WERI-Rb-1 (cell line): Measurements from ENCODE around the gene RBM5.

Experiments
- DNase-seq: peaks from one replicate; pipeline ENCODE4 v3.0.0-alpha.2; 2020
- H3K27ac ChIP-seq: fragments of 250-450 bp; sonication (Bioruptor Pico); 2 replicates; pipeline ENCODE4 v1.5.1; 2020; ENCODE audit warnings: mild to moderate bottlenecking, moderate library complexity
- H3K27me3 ChIP-seq: fragments of 250-450 bp; sonication (Bioruptor Pico); 2 replicates; pipeline ENCODE4 v1.5.1; 2021; ENCODE audit warnings: mild to moderate bottlenecking, low read depth, moderate library complexity; ENCODE audit not compliant: insufficient read depth, severe bottlenecking
- H3K36me3 ChIP-seq: fragments of 250-450 bp; sonication (Bioruptor Pico); 2 replicates; pipeline ENCODE4 v1.5.1; 2020; ENCODE audit warnings: mild to moderate bottlenecking, moderate library complexity
- H3K4me3 ChIP-seq: 2 replicates; pipeline ENCODE4 v1.5.1; 2011; ENCODE audit warnings: low read depth, mild to moderate bottlenecking, control low read depth, low read length
- H3K9me3 ChIP-seq: fragments of 250-450 bp; sonication (Bioruptor Pico); 2 replicates; pipeline ENCODE4 v1.5.1; 2021; ENCODE audit warnings: mild to moderate bottlenecking, moderate library complexity; ENCODE audit not compliant: severe bottlenecking
- CTCF ChIP-seq: IDR thresholded peaks from 2 replicates; pipeline ENCODE4 v1.5.1; 2011; ENCODE audit warnings: low read depth, mild to moderate bottlenecking, control low read depth, inconsistent platforms, low read length

RBM5 gene

DNA sequence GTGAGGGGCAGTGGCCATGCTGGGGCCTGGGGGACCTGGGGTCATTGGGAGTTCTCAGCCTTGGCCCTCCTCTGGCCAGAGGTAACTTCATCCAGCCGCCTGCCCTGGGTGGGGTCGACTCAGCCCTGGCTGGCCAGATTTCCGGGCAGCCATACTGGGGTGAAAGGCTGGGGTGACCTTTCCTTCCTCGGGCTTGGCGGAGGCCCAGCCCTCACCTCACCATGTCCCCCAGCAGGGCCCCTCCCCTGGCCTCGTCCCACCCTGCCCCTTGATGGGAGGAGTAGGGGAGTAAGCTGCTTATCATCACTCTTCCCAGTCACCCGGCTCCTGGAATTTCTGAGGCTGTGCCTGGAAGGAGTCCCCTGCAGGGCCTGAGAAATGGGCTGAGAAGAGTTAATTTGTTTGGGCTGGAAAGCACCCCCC, 71.9 kb downstream of the RBM5 start:
- no peak for TF ChIP-seq CTCF

DNA sequence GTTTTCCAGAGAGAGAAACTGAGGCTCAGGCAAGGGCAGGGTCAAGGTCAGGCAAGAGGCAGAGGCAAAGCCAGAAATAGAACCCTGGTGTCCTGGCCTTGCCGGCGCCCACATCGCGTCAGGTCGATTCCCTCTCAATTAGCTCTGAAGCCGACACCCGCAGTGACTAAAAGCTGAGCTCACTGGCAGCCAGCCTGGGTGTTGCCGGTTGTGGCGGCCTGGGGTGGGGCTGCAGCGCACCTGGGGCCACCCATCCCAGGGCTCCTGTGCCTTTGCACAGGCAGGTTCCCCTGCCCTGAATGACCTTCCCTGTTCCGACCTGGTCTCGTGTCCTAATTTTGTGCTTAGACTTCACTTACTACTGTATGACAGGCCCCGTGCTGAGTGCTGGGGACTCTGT, 72.6 kb downstream of the RBM5 start:
- H3K4me3 ChIP-seq: no peak overlapping the region
- DNase-seq: no peak
- no peaks in the 10 kb centered on the region for H3K27me3 ChIP-seq
- H3K36me3 ChIP-seq: peaks cover 96% of the 10 kb centered on the region
- no peak for TF ChIP-seq CTCF
- no peaks in the 10 kb centered on the region for H3K9me3 ChIP-seq
- peak overlapping the region; percentile 2; the same call in 1 of the 2 replicates for H3K27ac ChIP-seq

More for the DNA sequence above, 71.9 kb downstream of the RBM5 start:
- H3K9me3 ChIP-seq: no peaks in the 10 kb centered on the region
- H3K27me3 ChIP-seq: no peaks in the 10 kb centered on the region
- DNase-seq: peak; percentile 81
- H3K36me3 ChIP-seq: peaks cover 89% of the 10 kb centered on the region
- H3K4me3 ChIP-seq: no peak overlapping the region
- H3K27ac ChIP-seq: peak overlapping the region; percentile 32; the same call in 1 of the 2 replicates

DNA sequence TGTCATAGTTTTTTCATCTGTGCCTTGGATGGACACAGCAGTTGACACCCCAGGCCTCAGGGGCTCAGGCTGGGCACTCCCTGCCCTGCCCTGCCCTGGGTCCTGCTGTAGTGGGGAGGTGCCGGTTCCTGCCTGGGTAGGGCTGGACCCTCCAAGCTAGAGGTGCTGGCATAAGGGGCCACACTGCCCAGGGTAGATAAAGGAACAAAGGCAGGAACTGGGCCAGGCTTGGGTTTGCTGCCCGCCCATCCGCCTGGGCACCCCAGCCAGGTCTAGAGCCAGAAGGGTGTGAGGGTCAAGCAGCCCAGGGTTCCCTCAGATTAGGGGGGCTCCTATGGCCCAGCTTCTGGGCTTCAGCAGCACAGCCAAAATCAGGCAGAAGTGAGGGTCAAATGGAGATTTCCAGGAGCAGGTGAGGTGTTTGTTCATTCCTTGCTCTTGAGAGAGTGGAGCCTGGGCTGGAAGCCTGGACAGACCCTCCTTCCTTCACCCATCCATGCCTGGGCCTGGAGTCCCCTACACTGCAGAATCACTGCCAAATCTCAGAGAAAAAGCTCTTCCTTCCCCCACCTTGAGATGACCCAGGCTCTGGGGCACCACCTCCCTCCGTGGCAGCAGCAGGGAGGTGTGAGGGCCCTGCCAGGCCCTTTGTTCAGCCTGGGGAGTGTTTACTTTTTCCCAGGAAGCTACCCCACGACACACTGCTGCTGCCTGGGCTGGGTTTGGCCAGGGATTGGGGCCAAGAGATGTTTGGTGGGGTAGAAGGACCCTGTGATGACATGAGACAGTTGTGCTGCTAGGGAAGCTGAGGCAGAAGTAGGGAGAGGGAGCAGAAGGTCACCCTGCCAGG, 73.5 kb downstream of the RBM5 start:
- Histone ChIP-seq H3K4me3 (no peak overlapping the region), H3K27me3 (no peaks in the 10 kb centered on the region), H3K9me3 (no peaks in the 10 kb centered on the region), H3K36me3 (peaks cover 99% of the 10 kb centered on the region), H3K27ac (no peak overlapping the region)
- TF ChIP-seq CTCF: no peak
- DNase-seq: no peak

- Histone ChIP-seq H3K9me3 (no peaks in the 10 kb centered on the region), H3K36me3 (peaks cover 97% of the 10 kb centered on the region), H3K27ac (no peak overlapping the region), H3K27me3 (no peaks in the 10 kb centered on the region), H3K4me3 (no peak overlapping the region)
- TF ChIP-seq CTCF: no peak
- DNase-seq: no peak
Observed at GRCh38 chr3:50163572-50164455, 75.1 kb downstream of the RBM5 start.

GRCh38 chr3:50164481-50164880, 75.8 kb downstream of the RBM5 start:
- no peak for DNase-seq
- Histone ChIP-seq H3K27ac (no peak overlapping the region), H3K27me3 (no peaks in the 10 kb centered on the region), H3K4me3 (no peak overlapping the region), H3K9me3 (no peaks in the 10 kb centered on the region), H3K36me3 (peaks cover 97% of the 10 kb centered on the region)
- TF ChIP-seq CTCF: no peak
